ENCODE measurements around the gene TGFBRAP1.

Gene TGFBRAP1

GRCh38 chr2:105329561-105330495 is at the start of gene TGFBRAP1:
Gene TGFBRAP1, minus strand, starts transcription at chr2:105329735. Its CDS starts 21,434 bp downstream, at chr2:105308301.
- DNase-seq, result no peak

GRCh38 chr2:105378921-105379383 is 49.4 kb upstream of the TGFBRAP1 start:
- DNase-seq, result no peak

- no peak for DNase-seq
These were observed 48.8 kb upstream of the TGFBRAP1 start for GRCh38 chr2:105378276-105378840.

- no peak for DNase-seq
These were observed 48.3 kb upstream of the TGFBRAP1 start for GRCh38 chr2:105377871-105378270.

GRCh38 chr2:105376789-105377240 is 47.3 kb upstream of the TGFBRAP1 start:
- DNase-seq, result no peak

- DNase-seq, result no peak
These were observed 46.5 kb upstream of the TGFBRAP1 start for GRCh38 chr2:105376010-105376409.

GRCh38 chr2:105375001-105375561 is 45.5 kb upstream of the TGFBRAP1 start:
- DNase-seq, result no peak

- DNase-seq, result no peak
These were observed 44.4 kb upstream of the TGFBRAP1 start for GRCh38 chr2:105373895-105374401.

GRCh38 chr2:105373344-105373781 is 43.8 kb upstream of the TGFBRAP1 start:
- no peak for DNase-seq

- DNase-seq, result no peak
These were observed 42.3 kb upstream of the TGFBRAP1 start for GRCh38 chr2:105371810-105372209.

GRCh38 chr2:105371156-105371555 is 41.6 kb upstream of the TGFBRAP1 start:
- no peak for DNase-seq

GRCh38 chr2:105369777-105370690 is 40.5 kb upstream of the TGFBRAP1 start:
- DNase-seq, result no peak

- DNase-seq, result no peak
These were observed 39.3 kb upstream of the TGFBRAP1 start for GRCh38 chr2:105368759-105369408.

GRCh38 chr2:105365206-105365605 is 35.7 kb upstream of the TGFBRAP1 start:
- DNase-seq, result no peak

- DNase-seq, result no peak
These were observed 35.1 kb upstream of the TGFBRAP1 start for GRCh38 chr2:105364436-105365139.

GRCh38 chr2:105362862-105363591 is 33.5 kb upstream of the TGFBRAP1 start:
- no peak for DNase-seq

GRCh38 chr2:105361102-105361889 is 31.8 kb upstream of the TGFBRAP1 start:
- no peak for DNase-seq

- no peak for DNase-seq
These were observed 29.1 kb upstream of the TGFBRAP1 start for GRCh38 chr2:105358593-105358992.

GRCh38 chr2:105357122-105357521 is 27.6 kb upstream of the TGFBRAP1 start:
- no peak for DNase-seq
